Stimulated activated CD4-positive, alpha-beta T cell treated with anti-CD3 and anti-CD28 coated beads, TNF-alpha, amount 100 ng/mL, for 48 hours (primary cell): ENCODE results near the gene EGLN1.
A peak's percentile ranks its signal among the peaks of the same experiment; 100 is the strongest.
"Not testable (repeated sequence)": the region's sequence is repeated elsewhere in the genome, so short reads cannot be mapped to it uniquely, and the experiment has no call there.

Source experiments
- DNase-seq, 3 donors: peaks; one replicate each; pipeline ENCODE4 v3.0.0-alpha.2; 2020; ENCODE audit warnings: low read depth in 3 of 3

The EGLN1 gene

DNA sequence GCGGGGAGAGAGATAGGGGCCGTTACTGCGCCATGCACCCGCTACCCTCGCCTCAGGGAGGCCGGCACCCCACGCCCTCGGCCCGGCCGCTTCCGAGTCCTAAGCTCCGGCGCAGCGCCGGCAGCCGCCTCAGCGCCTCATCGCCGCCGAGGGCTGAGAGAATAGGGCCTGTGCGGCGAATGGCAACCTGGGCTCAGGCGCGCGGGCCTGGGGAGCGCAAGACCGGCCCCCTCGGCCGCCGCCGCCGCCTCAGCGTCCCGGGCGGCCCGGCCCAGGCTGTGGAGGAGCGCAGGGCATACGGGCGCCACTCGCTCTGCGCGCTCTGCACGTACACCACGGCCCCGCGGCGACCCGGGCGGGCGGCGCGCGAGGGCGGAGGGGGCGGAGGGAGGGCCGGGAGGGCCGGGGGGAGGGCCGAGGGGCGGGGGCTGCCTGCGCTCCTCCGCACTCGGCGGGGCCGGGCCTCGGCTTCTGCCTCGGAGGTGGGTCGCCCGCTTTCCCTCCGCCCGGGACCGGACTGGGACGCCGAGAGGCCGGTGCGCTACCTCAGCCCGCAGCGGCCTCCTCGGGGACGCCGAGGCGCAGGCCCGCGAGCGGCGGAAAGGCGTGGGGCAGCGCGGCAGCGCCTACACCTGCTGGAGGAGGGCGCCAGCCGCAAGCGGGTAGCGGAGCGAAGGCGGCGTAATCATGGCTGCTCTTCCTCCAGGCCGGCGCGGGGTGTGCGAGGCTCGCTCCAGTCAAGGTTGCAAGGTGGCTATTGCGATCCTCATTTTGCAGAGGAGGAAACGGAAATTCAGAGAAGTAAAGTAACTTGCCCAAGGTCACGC is at the start of gene EGLN1:
EGLN1 (minus strand) TSS at position 317 of the 827 bp plus-strand sequence. CDS start 399 bp downstream, outside the sequence.
- peak; percentile 57 to 79 (median 57) for DNase-seq

DNA sequence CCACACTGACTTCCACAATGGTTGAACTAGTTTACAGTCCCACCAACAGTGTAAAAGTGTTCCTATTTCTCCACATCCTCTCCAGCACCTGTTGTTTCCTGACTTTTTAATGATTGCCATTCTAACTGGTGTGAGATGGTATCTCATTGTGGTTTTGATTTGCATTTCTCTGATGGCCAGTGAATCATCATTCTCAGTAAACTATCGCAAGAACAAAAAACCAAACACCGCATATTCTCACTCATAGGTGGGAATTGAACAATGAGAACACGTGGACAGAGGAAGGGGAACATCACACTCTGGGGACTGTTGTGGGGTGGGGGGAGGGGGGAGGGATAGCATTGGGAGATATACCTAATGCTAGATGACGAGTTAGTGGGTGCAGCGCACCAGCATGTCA is 49.4 kb upstream of the EGLN1 start:
- DNase-seq: not testable (repeated sequence)

DNA sequence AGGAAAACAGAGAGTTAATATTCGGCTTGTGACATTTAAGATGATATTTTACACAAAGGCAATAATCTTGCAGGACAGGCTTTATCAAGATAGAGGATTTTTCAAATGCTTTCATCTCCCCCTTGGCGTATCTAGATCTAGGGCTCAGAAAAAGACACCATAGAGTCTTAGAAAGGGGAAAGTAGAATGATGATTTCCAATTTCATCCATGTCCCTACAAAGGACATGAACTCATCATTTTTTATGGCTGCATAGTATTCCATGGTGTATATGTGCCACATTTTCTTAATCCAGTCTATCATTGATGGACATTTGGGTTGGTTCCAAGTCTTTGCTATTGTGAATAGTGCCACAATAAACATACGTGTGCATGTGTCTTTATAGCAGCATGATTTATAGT is 48.9 kb upstream of the EGLN1 start:
- not testable (repeated sequence) for DNase-seq

DNA sequence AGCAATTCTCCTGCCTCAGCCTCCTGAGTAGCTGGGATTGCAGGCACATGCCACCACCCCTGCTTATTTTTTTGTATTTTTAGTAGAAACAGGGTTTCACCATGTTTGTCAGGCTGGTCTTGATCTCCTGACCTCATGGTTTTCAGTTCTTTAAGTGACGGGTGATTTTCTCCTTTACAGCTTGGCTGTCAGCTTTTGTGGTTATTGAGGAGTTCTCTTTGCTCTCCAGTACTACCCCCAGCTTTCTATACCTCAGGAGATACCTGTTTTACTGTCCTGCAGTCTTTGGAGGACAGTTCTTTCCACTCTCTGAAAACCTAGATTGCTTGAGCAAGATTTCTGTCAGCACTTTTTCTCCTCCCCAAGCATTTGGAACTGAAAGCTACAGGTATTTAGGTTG is 45.9 kb upstream of the EGLN1 start:
- no peak for DNase-seq

- no peak for DNase-seq
Measured at GRCh38 chr1:231465051-231465450, 43.0 kb upstream of the EGLN1 start.

GRCh38 chr1:231463541-231463940 is 41.5 kb upstream of the EGLN1 start:
- no peak for DNase-seq

- peak; percentile 23 to 36 (median 36) for DNase-seq
Measured at GRCh38 chr1:231460614-231461013, 38.5 kb upstream of the EGLN1 start.

- DNase-seq: not testable (repeated sequence)
Measured at GRCh38 chr1:231459438-231459837, 37.4 kb upstream of the EGLN1 start.

- not testable (repeated sequence) for DNase-seq
Measured at GRCh38 chr1:231457956-231458355, 35.9 kb upstream of the EGLN1 start.

GRCh38 chr1:231454133-231454532 is 32.0 kb upstream of the EGLN1 start:
- DNase-seq: not testable (repeated sequence)

DNA sequence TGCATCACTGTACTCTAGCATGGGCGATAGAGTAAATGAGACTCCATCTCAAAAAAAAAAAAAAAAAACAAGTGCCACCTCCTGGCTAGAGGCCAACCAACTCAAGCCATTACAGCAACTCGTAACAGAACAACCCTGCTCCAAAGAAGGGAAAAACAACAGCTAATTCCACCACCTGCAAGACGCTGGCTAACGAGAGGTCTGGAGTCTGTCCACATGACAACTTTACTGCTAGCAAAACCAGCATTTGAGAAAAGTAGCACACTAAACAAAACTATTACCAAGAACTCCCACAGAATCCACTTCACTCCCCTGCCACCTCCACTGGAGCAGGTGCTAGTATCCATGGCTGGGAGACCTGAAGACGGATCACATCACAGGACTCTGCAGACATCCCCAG is 24.1 kb upstream of the EGLN1 start:
- no peak for DNase-seq

DNA sequence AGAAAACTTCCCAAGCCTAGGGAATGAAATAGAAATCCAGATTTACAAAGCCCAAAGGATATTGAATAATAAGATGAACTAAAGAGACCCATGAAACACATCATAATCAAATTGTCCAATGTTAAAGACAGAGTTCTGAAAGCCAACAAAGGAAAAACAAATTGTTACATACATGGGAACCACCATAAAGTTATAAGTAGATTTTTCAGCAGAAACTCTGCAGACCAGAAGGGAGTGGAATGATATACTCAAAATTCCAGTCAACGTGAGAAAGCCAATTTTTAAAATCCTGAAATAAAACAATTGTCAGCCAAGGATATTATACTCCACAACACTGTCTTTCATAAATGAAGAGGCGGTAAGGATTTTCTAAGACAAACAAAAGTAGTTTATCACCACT is 22.0 kb upstream of the EGLN1 start:
- no peak for DNase-seq

- no peak for DNase-seq
Measured at GRCh38 chr1:231443363-231443762, 21.3 kb upstream of the EGLN1 start.

DNA sequence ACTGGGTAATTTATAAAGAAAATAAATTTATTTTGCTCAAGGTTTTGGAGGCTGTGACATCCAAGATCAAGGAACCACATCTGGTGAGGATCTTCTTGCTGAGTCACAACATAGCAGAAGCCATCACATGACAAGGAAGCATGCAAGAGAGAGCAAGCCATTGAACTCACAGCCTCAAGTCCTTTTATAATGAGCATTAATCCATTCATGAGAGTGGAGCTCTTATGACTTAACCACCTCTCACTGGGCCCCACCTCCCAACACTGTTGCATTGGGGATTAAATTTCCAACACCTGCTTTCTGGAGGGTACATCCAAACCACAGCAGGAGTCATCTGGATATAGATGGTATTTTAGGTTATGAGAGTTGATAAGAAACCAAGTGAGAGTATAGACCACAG is 20.6 kb upstream of the EGLN1 start:
- no peak for DNase-seq

- DNase-seq: no peak
Measured at GRCh38 chr1:231432996-231433395, 10.9 kb upstream of the EGLN1 start.

DNA sequence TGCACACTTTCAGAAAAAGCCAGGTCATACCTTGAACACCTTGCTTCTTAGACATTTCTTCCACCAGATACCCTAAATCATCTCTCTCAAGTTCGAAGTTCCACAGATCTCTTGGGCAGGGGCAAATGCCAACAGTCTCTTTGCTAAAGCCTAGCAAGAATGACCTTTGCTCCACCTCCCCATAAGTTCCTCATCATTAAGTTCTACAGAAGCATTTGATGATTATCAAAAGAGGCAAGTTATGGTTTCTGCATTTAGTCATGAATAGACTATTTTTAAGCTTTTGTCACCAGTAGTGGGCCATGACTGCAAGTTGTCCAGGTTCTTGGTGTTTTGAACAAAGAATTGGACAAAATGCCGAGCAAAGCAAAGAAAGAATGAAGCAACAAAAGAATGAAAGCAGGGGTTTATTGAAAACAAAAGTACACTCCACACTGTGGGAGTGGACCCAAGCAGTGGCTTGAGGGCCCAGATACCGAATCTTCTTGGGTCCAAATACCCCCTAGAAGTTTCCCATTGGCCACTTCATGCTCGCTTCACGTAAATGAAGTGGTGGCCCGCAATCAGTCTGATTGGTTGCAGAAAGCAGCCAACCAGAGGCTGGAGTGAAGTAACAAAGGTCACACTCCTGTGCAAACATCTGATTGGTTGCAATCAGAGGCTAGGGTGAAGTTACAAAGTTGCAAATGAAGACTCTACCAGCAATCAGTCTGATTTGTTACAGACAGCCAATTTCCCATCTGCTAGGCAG is 9.8 kb upstream of the EGLN1 start:
- DNase-seq: no peak

DNA sequence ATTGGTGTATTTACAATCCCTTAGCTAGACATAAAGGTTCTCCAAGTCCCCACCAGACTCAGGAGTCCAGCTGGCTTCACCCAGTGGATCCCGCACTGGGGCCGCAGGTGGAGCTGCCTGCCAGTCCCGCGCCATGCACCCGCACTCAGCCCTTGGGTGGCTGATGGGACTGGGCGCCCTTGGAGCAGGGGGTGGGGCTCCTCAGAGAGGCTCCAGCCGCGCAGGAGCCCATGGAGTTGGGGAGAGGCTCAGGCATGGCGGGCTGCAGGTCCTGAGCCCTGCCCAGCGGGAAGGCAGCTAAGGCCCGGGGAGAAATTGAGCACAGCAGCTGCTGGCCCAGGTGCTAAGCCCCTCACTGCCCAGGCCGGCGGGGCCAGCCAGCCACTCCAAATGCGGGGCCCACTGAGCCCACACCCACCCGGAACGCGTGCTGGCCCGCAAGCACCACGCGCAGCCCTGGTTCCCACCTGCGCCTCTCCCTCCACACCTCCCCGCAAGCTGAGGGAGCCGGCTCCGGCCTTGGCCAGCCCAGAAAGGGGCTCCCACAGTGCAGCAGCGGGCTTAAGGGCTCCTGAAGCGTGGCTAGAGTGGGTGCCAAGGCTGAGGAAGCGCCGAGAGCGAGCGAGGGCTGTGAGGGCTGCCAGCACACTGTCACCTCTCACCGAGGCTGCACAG is 8.7 kb upstream of the EGLN1 start:
- not testable (repeated sequence) for DNase-seq

- DNase-seq: no peak
Measured at GRCh38 chr1:231428377-231428776, 6.3 kb upstream of the EGLN1 start.

- DNase-seq: no peak
Measured at GRCh38 chr1:231424950-231425805, 3.1 kb upstream of the EGLN1 start.

DNA sequence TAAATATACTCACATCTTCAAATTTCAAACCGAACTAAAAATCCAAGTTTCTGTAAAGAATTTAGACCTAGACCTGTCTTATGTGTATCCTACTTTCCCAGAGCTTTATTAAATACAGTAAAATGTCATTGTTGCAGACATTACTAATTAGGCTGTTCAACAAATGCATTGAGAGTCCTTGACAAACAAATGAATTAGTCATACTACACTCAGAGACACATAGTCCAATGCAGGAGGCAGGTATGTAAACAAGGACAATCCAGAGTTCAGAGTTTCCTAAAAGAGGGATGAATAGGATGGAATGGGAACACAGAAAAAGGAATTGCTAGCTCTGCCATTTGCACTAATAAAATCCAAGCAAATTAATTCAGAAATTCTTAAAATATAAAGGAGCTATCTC is 1.6 kb upstream of the EGLN1 start:
- no peak for DNase-seq

DNA sequence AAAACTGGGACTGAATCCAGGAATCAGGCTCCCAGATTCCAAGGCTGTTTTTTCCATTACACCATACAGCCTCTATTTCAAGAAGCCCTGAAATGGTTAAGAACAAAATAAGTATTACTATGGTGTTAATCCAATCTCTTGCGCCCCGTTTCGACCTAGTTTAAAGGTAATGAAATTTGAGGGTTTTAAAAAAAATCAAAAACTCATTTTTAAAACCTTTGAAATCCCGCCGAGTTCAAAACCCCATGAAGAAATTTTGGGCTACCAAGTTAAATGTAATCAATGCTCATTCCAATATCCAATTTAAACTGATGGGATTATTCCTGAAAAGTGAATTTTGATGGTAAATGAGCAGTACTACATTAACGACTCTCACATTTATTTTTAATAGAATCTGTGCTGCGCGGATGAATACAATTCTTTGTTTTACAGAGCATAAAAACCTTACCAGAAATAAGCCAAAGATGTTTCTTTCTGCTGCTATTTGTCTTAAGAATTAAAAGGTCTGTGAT is 767 bp upstream of the EGLN1 start:
- no peak for DNase-seq
